Bronchial epithelial cell (primary cell): ENCODE measurements around the gene P2RY2. TPM values are rescaled to one million over a fixed set of nuclear protein-coding genes. Genes with fewer than 3 reads are reported as not detected.
A peak's percentile ranks its signal among the peaks of the same experiment; 100 is the strongest.

Experiments
- DNase-seq: peaks from one replicate; pipeline ENCODE4 v3.0.0-alpha.2; 2010; ENCODE audit warnings: low read depth
- FAIRE-seq: peaks from 2 replicates; lab custom pipeline; 2011; peaks lifted over from hg19 to GRCh38; lab: Jason Lieb, UNC
- H3K27me3 ChIP-seq: 2 replicates; pipeline ENCODE4 v1.5.1; 2011; ENCODE audit warnings: low read length; ENCODE audit not compliant: control insufficient read depth, insufficient read depth
- H3K36me3 ChIP-seq: 2 replicates; pipeline ENCODE4 v1.5.1; 2011; ENCODE audit warnings: low read length; ENCODE audit not compliant: control insufficient read depth, insufficient read depth
- H3K4me3 ChIP-seq: 2 replicates; pipeline ENCODE4 v1.5.1; 2011; ENCODE audit warnings: mild to moderate bottlenecking, low read depth, low read length, control low read depth
- total RNA-seq: library from RNA; depleted of rRNA; stranded (reverse); fragments of >200 nt; gene quantifications from 2 replicates; pipeline ENCODE4 v1.2.1, GENCODE V29; 2014
- TF ChIP-seq, protein P1 (sequence below): IDR thresholded peaks from 2 replicates; pipeline ENCODE4 v1.5.1; 2011; ENCODE audit warnings: mild to moderate bottlenecking, moderate library complexity, low read length, control low read depth, inconsistent platforms; ENCODE audit not compliant: insufficient read depth, severe bottlenecking

Gene P2RY2
- total RNA-seq, 1 donor from 2014 or later: 9.0 TPM

DNA sequence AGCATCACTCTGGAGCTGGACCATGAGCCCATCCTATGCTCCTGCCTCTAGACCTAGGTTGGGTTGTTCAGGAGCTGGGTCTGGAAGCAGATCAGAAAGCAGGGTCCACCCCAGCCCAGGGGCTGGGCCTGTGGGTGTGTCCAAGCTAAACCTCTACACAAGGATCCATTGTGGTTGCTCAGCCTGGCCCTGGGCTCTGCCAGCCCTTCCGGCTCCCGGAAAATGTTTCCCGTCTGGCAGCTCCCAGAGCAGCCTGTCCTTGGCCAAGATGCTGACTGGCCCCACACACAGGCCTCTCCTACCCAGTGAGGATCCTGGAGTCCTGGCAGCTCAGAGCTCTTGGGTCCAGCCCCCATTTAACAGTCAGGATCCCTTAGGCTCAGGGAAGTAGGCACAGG, 40.7 kb upstream of the P2RY2 start:
- FAIRE-seq: no peak

DNA sequence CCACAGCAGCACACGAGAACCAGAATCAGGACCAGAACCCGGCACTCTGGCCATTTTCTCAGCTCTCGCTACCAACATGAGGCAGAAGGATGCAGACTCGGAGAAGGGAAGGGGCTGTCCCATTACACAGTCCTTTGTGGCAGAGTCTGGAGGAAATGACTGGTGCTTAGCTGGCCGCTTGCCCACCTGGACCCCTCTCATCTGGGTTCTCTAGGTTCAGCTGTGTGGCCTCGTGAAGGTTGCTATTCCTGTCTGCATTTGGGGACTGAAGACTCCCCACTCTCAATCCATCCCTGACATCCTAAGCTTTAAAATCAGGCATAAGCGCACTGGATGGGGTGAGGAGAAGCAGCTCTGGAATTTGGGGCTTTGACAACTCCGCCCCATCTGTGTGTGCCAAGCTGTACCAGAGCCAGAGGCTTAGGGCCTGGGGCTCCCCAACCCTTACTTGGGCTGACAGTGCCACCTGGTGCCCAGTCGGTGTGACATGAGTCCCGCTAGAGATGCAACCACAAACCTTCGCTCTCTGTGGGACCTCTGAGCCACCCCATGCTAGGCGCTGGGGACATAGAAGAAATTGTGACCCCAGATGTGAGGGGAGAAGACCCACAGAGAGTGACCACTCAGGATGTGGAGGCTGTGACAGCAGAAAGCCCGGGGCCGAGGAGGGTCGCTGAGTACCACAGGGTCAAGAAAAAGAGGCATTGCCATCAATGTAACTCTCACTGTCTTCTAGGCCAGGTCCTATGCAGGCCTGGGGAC, 40.1 kb upstream of the P2RY2 start:
- TF ChIP-seq, protein P1, sequence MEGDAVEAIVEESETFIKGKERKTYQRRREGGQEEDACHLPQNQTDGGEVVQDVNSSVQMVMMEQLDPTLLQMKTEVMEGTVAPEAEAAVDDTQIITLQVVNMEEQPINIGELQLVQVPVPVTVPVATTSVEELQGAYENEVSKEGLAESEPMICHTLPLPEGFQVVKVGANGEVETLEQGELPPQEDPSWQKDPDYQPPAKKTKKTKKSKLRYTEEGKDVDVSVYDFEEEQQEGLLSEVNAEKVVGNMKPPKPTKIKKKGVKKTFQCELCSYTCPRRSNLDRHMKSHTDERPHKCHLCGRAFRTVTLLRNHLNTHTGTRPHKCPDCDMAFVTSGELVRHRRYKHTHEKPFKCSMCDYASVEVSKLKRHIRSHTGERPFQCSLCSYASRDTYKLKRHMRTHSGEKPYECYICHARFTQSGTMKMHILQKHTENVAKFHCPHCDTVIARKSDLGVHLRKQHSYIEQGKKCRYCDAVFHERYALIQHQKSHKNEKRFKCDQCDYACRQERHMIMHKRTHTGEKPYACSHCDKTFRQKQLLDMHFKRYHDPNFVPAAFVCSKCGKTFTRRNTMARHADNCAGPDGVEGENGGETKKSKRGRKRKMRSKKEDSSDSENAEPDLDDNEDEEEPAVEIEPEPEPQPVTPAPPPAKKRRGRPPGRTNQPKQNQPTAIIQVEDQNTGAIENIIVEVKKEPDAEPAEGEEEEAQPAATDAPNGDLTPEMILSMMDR: peak; percentile 87
- FAIRE-seq: no peak
- Histone ChIP-seq H3K36me3 (no peaks in the 10 kb centered on the region), H3K27me3 (no peaks in the 10 kb centered on the region), H3K4me3 (no peak overlapping the region)
- DNase-seq: peak; percentile 64

More for the DNA sequence above, 40.7 kb upstream of the P2RY2 start:
- TF ChIP-seq, protein P1: no peak
- Histone ChIP-seq H3K36me3 (no peaks in the 10 kb centered on the region), H3K4me3 (no peak overlapping the region), H3K27me3 (no peaks in the 10 kb centered on the region)
- DNase-seq: no peak

DNA sequence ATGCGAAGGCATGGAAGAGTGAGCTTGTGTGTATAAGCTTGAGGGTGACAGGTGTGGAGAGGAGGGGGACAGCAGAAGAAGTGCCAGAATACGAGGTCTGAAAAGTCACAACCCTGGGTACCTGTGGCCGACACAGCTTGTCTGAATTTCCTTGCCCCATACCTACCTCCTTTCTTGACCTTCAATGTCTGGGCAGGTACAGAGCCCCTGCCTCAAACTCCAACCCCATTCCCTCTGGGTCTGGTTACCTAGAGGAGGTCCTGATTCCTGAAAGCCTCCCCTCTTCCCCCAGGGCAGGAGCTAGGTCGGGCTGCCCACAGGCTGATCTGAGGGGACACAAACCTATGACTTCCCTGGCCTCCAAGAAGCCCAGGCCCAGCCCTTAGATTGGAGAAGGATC, 39.4 kb upstream of the P2RY2 start:
- Histone ChIP-seq H3K36me3 (no peaks in the 10 kb centered on the region), H3K27me3 (no peaks in the 10 kb centered on the region), H3K4me3 (no peak overlapping the region)
- FAIRE-seq: no peak
- DNase-seq: no peak
- TF ChIP-seq, protein P1: no peak

DNA sequence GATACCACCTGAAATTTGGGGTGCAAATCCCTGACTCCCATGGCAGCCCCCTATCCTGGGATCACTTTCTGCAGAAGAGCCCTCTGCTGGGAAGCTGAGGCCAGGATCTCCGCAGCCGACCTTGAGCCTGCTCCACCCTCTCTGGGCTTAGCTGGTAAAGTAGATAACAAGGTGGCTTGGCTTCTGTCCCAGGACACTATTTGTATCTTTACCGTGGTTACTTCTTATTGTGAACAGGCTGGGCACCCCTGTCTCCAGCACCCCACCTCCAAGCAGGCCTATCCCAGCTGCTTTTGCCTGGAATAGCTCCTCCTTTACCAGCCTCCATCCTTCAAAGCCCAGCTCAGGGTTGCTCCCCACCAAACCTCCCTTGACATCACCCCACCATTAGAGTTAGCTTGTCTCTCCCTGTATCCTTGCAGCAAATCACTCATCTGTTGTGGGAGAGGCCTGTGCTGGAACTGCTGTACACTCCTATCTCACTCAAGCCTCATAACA, 35.2 kb upstream of the P2RY2 start:
- no peak for DNase-seq
- H3K36me3 ChIP-seq: no peaks in the 10 kb centered on the region
- TF ChIP-seq, protein P1: no peak
- H3K4me3 ChIP-seq: no peak overlapping the region
- no peak for FAIRE-seq
- H3K27me3 ChIP-seq: no peaks in the 10 kb centered on the region

DNA sequence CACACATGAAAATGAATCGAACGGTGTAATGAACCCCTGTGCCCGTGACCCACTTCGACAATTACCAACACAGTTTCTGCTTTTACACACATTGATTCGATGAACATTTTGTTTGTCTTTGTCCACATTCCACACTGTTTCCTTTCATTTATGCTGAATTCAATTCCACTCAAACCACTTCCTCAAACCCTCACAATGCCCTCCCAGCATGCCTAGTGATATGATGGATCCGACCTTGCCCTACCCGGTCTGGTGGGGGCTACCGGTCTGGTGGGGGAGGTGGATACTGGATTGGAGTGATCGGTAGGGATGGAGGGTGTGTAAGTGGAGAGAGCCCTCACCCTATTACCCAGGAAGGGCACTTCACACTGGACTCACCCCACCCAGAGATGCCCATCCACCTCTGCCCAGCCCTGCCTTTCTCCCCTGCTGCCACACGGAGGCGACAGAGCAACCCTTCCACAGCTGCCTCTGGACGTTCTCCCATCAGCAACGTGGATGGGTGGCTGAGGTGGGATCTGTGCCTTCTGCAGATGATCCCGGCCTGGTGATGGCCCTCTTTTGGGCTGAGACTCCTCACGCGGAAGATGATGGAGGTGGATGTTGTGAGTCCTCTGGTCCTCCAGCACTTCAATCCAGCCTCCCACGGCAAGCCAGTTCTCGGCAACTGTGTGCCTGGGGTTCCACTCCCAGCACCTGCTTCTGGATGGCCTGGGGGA, 33.0 kb upstream of the P2RY2 start:
- Histone ChIP-seq H3K27me3 (no peaks in the 10 kb centered on the region), H3K36me3 (no peaks in the 10 kb centered on the region)
- DNase-seq: peak; percentile 86

More for the DNA sequence above, 33.0 kb upstream of the P2RY2 start:
- FAIRE-seq: no peak
- TF ChIP-seq, protein P1: peak; percentile 99
- H3K4me3 ChIP-seq: peak overlapping the region; percentile 3
